Uterus (tissue), 4 donors: ENCODE measurements around the gene GLB1L. TPM values are rescaled to one million over a fixed set of nuclear protein-coding genes. Genes with fewer than 3 reads are reported as not detected.

Source experiments
- DNase-seq, 2 donors: peaks; one replicate each; pipeline ENCODE4 v3.0.0-alpha.2; 2019 to 2020
- H3K27ac ChIP-seq, 2 donors: fragments of 200-600 bp; sonication (generic); 1 replicate in 1 of 2; 2 replicates in 1 of 2; pipeline ENCODE4 v1.5.1; 2016 to 2018
- H3K27me3 ChIP-seq, 2 donors: fragments of 200-600 bp; sonication (generic); one replicate each; pipeline ENCODE4 v1.5.1; 2018 to 2019; ENCODE audit warnings: control low read depth in 1 of 2
- H3K36me3 ChIP-seq, 2 donors: fragments of 200-600 bp; sonication (generic); one replicate each; pipeline ENCODE4 v1.5.1; 2019; ENCODE audit warnings: control low read depth in 1 of 2
- H3K4me1 ChIP-seq, 2 donors: fragments of 200-600 bp; sonication (generic); one replicate each; pipeline ENCODE4 v1.5.1; 2018 to 2019; ENCODE audit warnings: control low read depth in 1 of 2
- H3K4me3 ChIP-seq, 2 donors: fragments of 200-600 bp; sonication (generic); 1 replicate in 1 of 2; 2 replicates in 1 of 2; pipeline ENCODE4 v1.5.1; 2018 to 2019; ENCODE audit warnings: mild to moderate bottlenecking in 1 of 2
- H3K9me3 ChIP-seq, 2 donors: fragments of 200-600 bp; sonication (generic); one replicate each; pipeline ENCODE4 v1.5.1; 2019; ENCODE audit warnings: control low read depth in 1 of 2
- CTCF ChIP-seq, 4 experiments: fragments of 200-600 bp in 2 of 4; fragments of 450-650 bp in 2 of 4; sonication (generic) in 2 of 4; IDR thresholded peaks; one replicate each; pipeline ENCODE4 v1.5.1; 2016 to 2019; ENCODE audit warnings: antibody characterized with exemption in 4 of 4, mild to moderate bottlenecking in 2 of 4, moderate library complexity in 1 of 4
- POLR2A ChIP-seq, 2 donors: fragments of 450-650 bp; IDR thresholded peaks; one replicate each; pipeline ENCODE4 v1.6.1; 2016; ENCODE audit warnings: antibody characterized with exemption in 2 of 2, mild to moderate bottlenecking in 1 of 2, moderate library complexity in 1 of 2
- intact Hi-C: fragments of 100-400 bp; cut with DNase I; formaldehyde crosslinking; loops from one replicate; pipeline ENCODE4 v1.15.1; 2023; ENCODE audit warnings: low total_unique reads
- total RNA-seq, 4 donors: library from RNA; depleted of rRNA in 3 of 4; stranded (reverse); fragments of >200 nt in 3 of 4; gene quantifications; one replicate each; pipeline versions ENCODE4 v1.1.0 to v1.2.4, GENCODE V29; 2014 to 2023
- donor health status: DM: yes; HTN: yes; CAD: no.

GLB1L gene
- total RNA-seq, 4 donors from 2014 or later = 8.2 to 20.7 (median 10.9) TPM

GRCh38 chr2:219252900-219253752 lies 7.9 kb upstream of the GLB1L start, which contains the start of gene TUBA4B:
TSS of gene TUBA4B (plus strand) at chr2:219253243. CDS start at chr2:219253408, 165 bp downstream.
- H3K27ac ChIP-seq = peak within 1 kb of the TSS; percentile 15 to 67
- intact Hi-C loops = no loop called here
- no peaks in the 10 kb centered on the region for H3K36me3 ChIP-seq
- no peaks in the 10 kb centered on the region for H3K9me3 ChIP-seq
- TF ChIP-seq POLR2A (IDR thresholded peaks at IDR 0.05) (no peak), CTCF (IDR thresholded peaks at IDR 0.05) (no peak)
- peak within 1 kb of the TSS; percentile 55 to 56 for H3K4me3 ChIP-seq
- DNase-seq = peak in 1 of 2 donors; percentile 33
- peaks cover 0 to 17% of the 10 kb centered on the region in 2 donors for H3K27me3 ChIP-seq
- peaks cover 0 to 8% of the 10 kb centered on the region in 2 donors for H3K4me1 ChIP-seq

- TF ChIP-seq CTCF (IDR thresholded peaks at IDR 0.05) = no peak
- H3K4me3 ChIP-seq = peak overlapping the region; percentile 55 to 56
- no peaks in the 10 kb centered on the region for H3K9me3 ChIP-seq
- H3K27me3 ChIP-seq = peaks cover 0 to 17% of the 10 kb centered on the region in 2 donors
- peaks cover 0 to 8% of the 10 kb centered on the region in 2 donors for H3K4me1 ChIP-seq
- no peak for DNase-seq
- intact Hi-C loops = no loop called here
- no peaks in the 10 kb centered on the region for H3K36me3 ChIP-seq
- H3K27ac ChIP-seq = peak overlapping the region; percentile 15 to 67
Observed at GRCh38 chr2:219252570-219252899, 7.3 kb upstream of the GLB1L start.

GRCh38 chr2:219252084-219252483 lies 6.8 kb upstream of the GLB1L start:
- peaks cover 0 to 8% of the 10 kb centered on the region in 2 donors for H3K4me1 ChIP-seq

GRCh38 chr2:219251656-219252055 lies 6.4 kb upstream of the GLB1L start:
- peaks cover 0 to 17% of the 10 kb centered on the region in 2 donors for H3K27me3 ChIP-seq
- intact Hi-C loops = no loop called here
- no peak overlapping the region for H3K27ac ChIP-seq
- DNase-seq = no peak
- no peaks in the 10 kb centered on the region for H3K36me3 ChIP-seq
- H3K9me3 ChIP-seq = no peaks in the 10 kb centered on the region
- no peak overlapping the region for H3K4me3 ChIP-seq
- peaks cover 0 to 11% of the 10 kb centered on the region in 2 donors for H3K4me1 ChIP-seq
- TF ChIP-seq CTCF (IDR thresholded peaks at IDR 0.05) = no peak
- TF ChIP-seq POLR2A (IDR thresholded peaks at IDR 0.05) = no peak

More at GRCh38 chr2:219252084-219252483, 6.8 kb upstream of the GLB1L start:
- Histone ChIP-seq H3K4me3 (no peak overlapping the region), H3K27me3 (peaks cover 0 to 17% of the 10 kb centered on the region in 2 donors), H3K27ac (peak overlapping the region; percentile 15 to 67), H3K9me3 (no peaks in the 10 kb centered on the region), H3K36me3 (no peaks in the 10 kb centered on the region)
- TF ChIP-seq CTCF (IDR thresholded peaks at IDR 0.05) = no peak
- TF ChIP-seq POLR2A (IDR thresholded peaks at IDR 0.05) = no peak
- intact Hi-C loops = no loop called here
- DNase-seq = no peak

GRCh38 chr2:219250049-219250781 lies 5.0 kb upstream of the GLB1L start:
- Histone ChIP-seq H3K4me3 (no peak overlapping the region), H3K36me3 (no peaks in the 10 kb centered on the region), H3K27ac (peak overlapping the region; percentile 54 to 72), H3K9me3 (no peaks in the 10 kb centered on the region), H3K27me3 (peaks cover 0 to 8% of the 10 kb centered on the region in 2 donors), H3K4me1 (peaks cover 0 to 19% of the 10 kb centered on the region in 2 donors)
- intact Hi-C loops = no loop called here
- no peak for DNase-seq
- TF ChIP-seq CTCF (IDR thresholded peaks at IDR 0.05) = no peak
- no peak for TF ChIP-seq POLR2A (IDR thresholded peaks at IDR 0.05)
